Measurements from ENCODE around the gene PACRGL.
"Not testable (repeated sequence)": the region's sequence is repeated elsewhere in the genome, so short reads cannot be mapped to it uniquely, and the experiment has no call there.

The PACRGL gene

DNA sequence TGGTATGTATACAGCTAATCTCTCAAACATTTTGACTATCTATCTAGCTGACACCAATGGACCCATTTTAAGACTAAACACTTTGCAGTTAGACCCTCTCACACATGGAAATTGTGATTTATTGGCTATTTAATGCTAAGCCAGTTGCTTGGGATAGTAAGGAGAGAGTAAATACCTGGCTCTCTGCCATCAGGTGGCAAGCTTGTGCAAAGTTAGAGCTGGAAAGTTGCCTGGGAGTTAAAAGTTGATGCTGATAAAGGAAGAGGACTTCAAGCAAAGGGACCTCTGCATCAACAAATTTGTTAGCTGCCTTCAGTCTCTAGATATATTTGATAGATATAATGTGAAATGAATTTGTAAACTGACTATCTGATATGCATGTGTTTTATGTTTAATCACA lies 61.1 kb downstream of the PACRGL start:
- H3K4me3 ChIP-seq (replicated peaks; ENCODE audit: low read depth, low read length): no peak overlapping the region
- no peaks in the 10 kb centered on the region for H3K36me3 ChIP-seq (ENCODE audit: control insufficient read depth, insufficient read depth, low read length)
- no peak for DNase-seq (ENCODE audit: extremely low read depth, insufficient read length)
- no peaks in the 10 kb centered on the region for H3K27me3 ChIP-seq (replicated peaks; ENCODE audit: control insufficient read depth, insufficient read depth, low read length)
- TF ChIP-seq, protein P1, sequence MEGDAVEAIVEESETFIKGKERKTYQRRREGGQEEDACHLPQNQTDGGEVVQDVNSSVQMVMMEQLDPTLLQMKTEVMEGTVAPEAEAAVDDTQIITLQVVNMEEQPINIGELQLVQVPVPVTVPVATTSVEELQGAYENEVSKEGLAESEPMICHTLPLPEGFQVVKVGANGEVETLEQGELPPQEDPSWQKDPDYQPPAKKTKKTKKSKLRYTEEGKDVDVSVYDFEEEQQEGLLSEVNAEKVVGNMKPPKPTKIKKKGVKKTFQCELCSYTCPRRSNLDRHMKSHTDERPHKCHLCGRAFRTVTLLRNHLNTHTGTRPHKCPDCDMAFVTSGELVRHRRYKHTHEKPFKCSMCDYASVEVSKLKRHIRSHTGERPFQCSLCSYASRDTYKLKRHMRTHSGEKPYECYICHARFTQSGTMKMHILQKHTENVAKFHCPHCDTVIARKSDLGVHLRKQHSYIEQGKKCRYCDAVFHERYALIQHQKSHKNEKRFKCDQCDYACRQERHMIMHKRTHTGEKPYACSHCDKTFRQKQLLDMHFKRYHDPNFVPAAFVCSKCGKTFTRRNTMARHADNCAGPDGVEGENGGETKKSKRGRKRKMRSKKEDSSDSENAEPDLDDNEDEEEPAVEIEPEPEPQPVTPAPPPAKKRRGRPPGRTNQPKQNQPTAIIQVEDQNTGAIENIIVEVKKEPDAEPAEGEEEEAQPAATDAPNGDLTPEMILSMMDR (IDR thresholded peaks at IDR 0.05; ENCODE audit: insufficient read depth, low read length, poor library complexity, severe bottlenecking): no peak

DNA sequence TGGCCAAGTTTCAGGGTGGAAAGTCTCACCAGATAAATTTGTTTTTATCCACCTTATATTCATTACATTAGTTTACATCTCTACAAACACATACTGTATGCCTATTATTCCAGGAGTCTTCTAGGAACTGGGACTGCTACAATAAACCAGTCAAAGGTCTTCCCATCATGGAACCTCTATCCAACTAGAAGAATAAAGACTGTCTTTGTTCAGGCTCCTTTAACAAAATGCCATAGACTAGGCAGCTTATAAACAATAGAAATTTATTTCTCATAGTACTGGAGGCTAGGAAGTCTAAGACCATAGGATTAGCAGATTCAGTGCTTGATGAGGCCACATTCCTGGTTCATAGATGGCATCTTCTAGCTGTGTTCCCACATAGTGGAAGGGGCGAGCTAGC lies 61.6 kb downstream of the PACRGL start:
- Histone ChIP-seq H3K27me3 (replicated peaks; ENCODE audit: control insufficient read depth, insufficient read depth, low read length) (no peaks in the 10 kb centered on the region), H3K4me3 (replicated peaks; ENCODE audit: low read depth, low read length) (no peak overlapping the region), H3K36me3 (ENCODE audit: control insufficient read depth, insufficient read depth, low read length) (no peaks in the 10 kb centered on the region)
- TF ChIP-seq, protein P1 (IDR thresholded peaks at IDR 0.05; ENCODE audit: insufficient read depth, low read length, poor library complexity, severe bottlenecking): no peak
- DNase-seq (ENCODE audit: extremely low read depth, insufficient read length): no peak

DNA sequence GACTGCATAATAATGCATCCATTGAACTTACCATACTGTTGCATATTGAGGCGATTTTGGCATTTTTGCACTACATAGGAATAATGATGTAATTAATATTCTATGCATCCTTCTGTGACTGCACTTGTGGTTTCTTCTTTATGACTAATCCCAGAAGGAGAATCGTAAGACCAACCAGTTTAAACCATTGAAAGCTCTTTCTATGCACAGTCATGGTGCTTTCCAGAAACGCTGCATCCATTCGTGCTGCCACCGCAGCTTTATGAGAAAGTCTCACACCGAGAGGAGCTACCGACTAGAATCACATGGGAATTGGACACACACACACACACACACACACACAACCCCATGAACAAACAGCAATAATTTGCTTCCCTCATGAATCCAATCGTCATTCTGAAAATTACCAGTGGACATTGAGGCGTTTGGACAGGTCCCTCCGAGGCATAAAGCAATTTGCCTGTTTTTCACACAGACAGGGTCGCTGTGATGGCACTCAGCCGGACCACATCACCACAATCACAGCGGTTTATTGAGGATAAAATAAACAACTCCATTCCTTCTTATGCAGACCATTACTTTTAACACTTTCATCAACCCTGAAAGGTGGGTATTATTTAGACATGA lies 64.2 kb downstream of the PACRGL start:
- H3K4me3 ChIP-seq (replicated peaks; ENCODE audit: low read depth, low read length): no peak overlapping the region
- H3K27me3 ChIP-seq (replicated peaks; ENCODE audit: control insufficient read depth, insufficient read depth, low read length): no peaks in the 10 kb centered on the region
- TF ChIP-seq, protein P1 (IDR thresholded peaks at IDR 0.05; ENCODE audit: insufficient read depth, low read length, poor library complexity, severe bottlenecking): no peak
- H3K36me3 ChIP-seq (ENCODE audit: control insufficient read depth, insufficient read depth, low read length): no peaks in the 10 kb centered on the region
- no peak for DNase-seq (ENCODE audit: extremely low read depth, insufficient read length)

- Histone ChIP-seq H3K4me3 (replicated peaks; ENCODE audit: low read depth, low read length) (no peak overlapping the region), H3K27me3 (replicated peaks; ENCODE audit: control insufficient read depth, insufficient read depth, low read length) (no peaks in the 10 kb centered on the region), H3K36me3 (ENCODE audit: control insufficient read depth, insufficient read depth, low read length) (no peaks in the 10 kb centered on the region)
- DNase-seq (ENCODE audit: extremely low read depth, insufficient read length): peak; percentile 1
- TF ChIP-seq, protein P1 (IDR thresholded peaks at IDR 0.05; ENCODE audit: insufficient read depth, low read length, poor library complexity, severe bottlenecking): peak; percentile 74
Observed at GRCh38 chr4:20773144-20773997, 73.1 kb downstream of the PACRGL start.

- H3K27me3 ChIP-seq (replicated peaks; ENCODE audit: control insufficient read depth, insufficient read depth, low read length): no peaks in the 10 kb centered on the region
- TF ChIP-seq, protein P1 (IDR thresholded peaks at IDR 0.05; ENCODE audit: insufficient read depth, low read length, poor library complexity, severe bottlenecking): no peak
- H3K4me3 ChIP-seq (replicated peaks; ENCODE audit: low read depth, low read length): no peak overlapping the region
- H3K36me3 ChIP-seq (ENCODE audit: control insufficient read depth, insufficient read depth, low read length): no peaks in the 10 kb centered on the region
- no peak for DNase-seq (ENCODE audit: extremely low read depth, insufficient read length)
Observed at GRCh38 chr4:20778896-20779295, 78.6 kb downstream of the PACRGL start.

DNA sequence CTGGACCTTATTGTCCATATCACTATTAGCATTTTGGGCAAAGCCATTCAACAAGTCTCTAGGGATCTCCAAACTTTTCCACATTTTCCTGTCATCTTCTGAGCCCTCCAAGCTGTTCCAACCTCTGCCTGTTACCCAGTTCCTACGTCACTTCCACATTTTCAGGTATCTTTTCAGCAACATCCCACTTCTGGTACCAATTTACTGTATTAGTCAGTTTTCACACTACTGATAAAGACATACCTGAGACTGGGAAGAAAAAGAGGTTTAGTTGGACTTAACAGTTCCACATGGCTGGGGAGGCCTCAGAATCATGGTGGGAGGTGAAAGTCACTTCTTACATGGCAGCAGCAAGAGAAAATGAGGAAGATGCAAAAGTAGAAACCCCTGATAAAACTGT lies 82.9 kb downstream of the PACRGL start:
- not testable (repeated sequence) for H3K4me3 ChIP-seq (replicated peaks; ENCODE audit: low read depth, low read length); DNase-seq (ENCODE audit: extremely low read depth, insufficient read length); H3K27me3 ChIP-seq (replicated peaks; ENCODE audit: control insufficient read depth, insufficient read depth, low read length); H3K36me3 ChIP-seq (ENCODE audit: control insufficient read depth, insufficient read depth, low read length)
